ENCODE data around the gene ANO5. TPM values are rescaled to one million over a fixed set of nuclear protein-coding genes. Genes with fewer than 3 reads are reported as not detected.

Gene ANO5
- total and polyA plus RNA-seq, 2 of the 4 experiments (the other 2 are of a cell fraction): not detected

DNA sequence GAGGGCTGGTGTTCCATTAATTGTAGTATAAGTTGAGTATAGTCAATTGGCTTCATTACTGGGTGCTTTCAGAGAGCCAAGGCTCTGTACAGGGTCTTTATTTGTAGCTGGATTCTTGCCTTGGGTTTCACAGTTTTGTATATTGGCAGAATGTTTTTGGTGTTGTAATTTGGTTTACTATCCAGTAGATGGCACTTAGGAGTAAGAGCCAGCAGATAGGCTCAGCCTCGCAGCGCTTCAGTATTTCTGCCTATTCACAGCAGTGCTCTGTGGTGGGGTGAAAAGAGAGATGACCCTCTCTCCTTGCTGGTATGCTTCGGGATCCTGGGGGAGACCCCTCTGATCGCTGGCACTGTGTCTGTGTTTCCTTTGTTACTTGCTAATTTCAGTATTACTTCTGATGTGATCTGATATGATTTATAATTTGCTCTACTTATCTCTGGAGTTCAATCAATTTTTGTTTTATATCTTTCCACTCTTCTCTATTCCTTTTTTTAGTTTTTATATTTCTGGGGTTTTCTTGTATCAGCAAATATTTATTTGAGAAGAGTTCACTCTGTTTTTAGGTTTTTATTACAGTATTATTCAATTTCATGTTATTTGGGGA lies 52.2 kb downstream of the ANO5 start:
- WGBS, 2 experiments (ENCODE audit: extremely low coverage in 2 of 2, insufficient read length in 1 of 2): no CpG with 5 or more reads among the region's 4 CpGs
- dilution Hi-C loops (cut with HindIII; ENCODE audit: low sequenced_read_pairs, unreplicated experiment): no loop called here
- H2AFZ ChIP-seq (replicated peaks; ENCODE audit: low read length, poor library complexity): no peak overlapping the region
- no peaks in the 10 kb centered on the region for H3K9me3 ChIP-seq (ENCODE audit: control insufficient read depth, insufficient read depth, low read length)
- H3K56ac ChIP-seq (ENCODE audit: extremely low read depth, insufficient read depth, low read length): no peak overlapping the region
- H3K79me1 ChIP-seq (ENCODE audit: low read depth in 1 of 2, low read length in 2 of 2): no peaks in the 10 kb centered on the region
- CTCF ChIA-PET: interaction anchor here (0.6 to 1.2 kb wide), 3 partner anchors 10 to 311 kb away, joined by 3 to 8 read pairs (median 3); no protein-coding TSS in a partner anchor
- no peak overlapping the region for H2AK9ac ChIP-seq (replicated peaks; ENCODE audit: low read depth, low read length, poor library complexity)
- no peak overlapping the region for H3K4ac ChIP-seq (ENCODE audit: low read depth, low read length)
- peak; percentile 80 for ATAC-seq (ENCODE audit: low read depth)
- no peak overlapping the region for H3K23ac ChIP-seq (ENCODE audit: low read depth, low read length)
- no peaks in the 10 kb centered on the region for H3K36me3 ChIP-seq (ENCODE audit: control insufficient read depth, insufficient read depth, low read length)
- no peaks in the 10 kb centered on the region for H3K9me1 ChIP-seq (ENCODE audit: insufficient read depth, low read length)
- H3K4me1 ChIP-seq (ENCODE audit: control insufficient read depth, insufficient read depth, low read length): no peaks in the 10 kb centered on the region
- in situ Hi-C loops (cut with MboI; ENCODE audit: low sequenced_read_pairs): no loop called here
- TF ChIP-seq RCOR1 (IDR thresholded peaks at IDR 0.05; ENCODE audit: insufficient replicate concordance, low read length) (no peak), SMC3 (IDR thresholded peaks at IDR 0.05; ENCODE audit: low read depth, low read length) (peak; percentile 34), NFE2L2 (IDR thresholded peaks at IDR 0.05; ENCODE audit: low read depth, low read length) (no peak), RAD21 (IDR thresholded peaks at IDR 0.05; ENCODE audit: low read length) (peak; percentile 45)
- TF ChIP-seq, protein P1, sequence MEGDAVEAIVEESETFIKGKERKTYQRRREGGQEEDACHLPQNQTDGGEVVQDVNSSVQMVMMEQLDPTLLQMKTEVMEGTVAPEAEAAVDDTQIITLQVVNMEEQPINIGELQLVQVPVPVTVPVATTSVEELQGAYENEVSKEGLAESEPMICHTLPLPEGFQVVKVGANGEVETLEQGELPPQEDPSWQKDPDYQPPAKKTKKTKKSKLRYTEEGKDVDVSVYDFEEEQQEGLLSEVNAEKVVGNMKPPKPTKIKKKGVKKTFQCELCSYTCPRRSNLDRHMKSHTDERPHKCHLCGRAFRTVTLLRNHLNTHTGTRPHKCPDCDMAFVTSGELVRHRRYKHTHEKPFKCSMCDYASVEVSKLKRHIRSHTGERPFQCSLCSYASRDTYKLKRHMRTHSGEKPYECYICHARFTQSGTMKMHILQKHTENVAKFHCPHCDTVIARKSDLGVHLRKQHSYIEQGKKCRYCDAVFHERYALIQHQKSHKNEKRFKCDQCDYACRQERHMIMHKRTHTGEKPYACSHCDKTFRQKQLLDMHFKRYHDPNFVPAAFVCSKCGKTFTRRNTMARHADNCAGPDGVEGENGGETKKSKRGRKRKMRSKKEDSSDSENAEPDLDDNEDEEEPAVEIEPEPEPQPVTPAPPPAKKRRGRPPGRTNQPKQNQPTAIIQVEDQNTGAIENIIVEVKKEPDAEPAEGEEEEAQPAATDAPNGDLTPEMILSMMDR (conservative IDR thresholded peaks at IDR 0.05; ENCODE audit: low read depth, low read length): peak; percentile 60
- H3K4me2 ChIP-seq (ENCODE audit: low read depth, low read length): no peak overlapping the region
- no peaks in the 10 kb centered on the region for H3K27me3 ChIP-seq (ENCODE audit: control insufficient read depth, insufficient read depth, low read length)
- H3K9ac ChIP-seq (ENCODE audit: low read depth, low read length): no peak overlapping the region
- H4K8ac ChIP-seq (ENCODE audit: low read depth in 2 of 2, low read length in 2 of 2): no peak overlapping the region
- BruUV-seq (replicated peaks): no TSS peak
- no peak overlapping the region for H3K27ac ChIP-seq (ENCODE audit: insufficient read depth, low read length)
- H2BK20ac ChIP-seq (ENCODE audit: low read depth, low read length): no peak overlapping the region
- H4K91ac ChIP-seq (ENCODE audit: insufficient read depth, low read depth, low read length): no peak overlapping the region
- H3K4me3 ChIP-seq (ENCODE audit: insufficient read depth, low read depth, low read length): no peak overlapping the region
- no peak overlapping the region for H4K5ac ChIP-seq (ENCODE audit: low read depth, low read length)
- no peak overlapping the region for H2BK15ac ChIP-seq (ENCODE audit: low read depth, low read length)
- no peaks in the 10 kb centered on the region for H4K20me1 ChIP-seq (ENCODE audit: insufficient read depth, low read length)
- POLR2A ChIA-PET (ENCODE audit: unreplicated experiment): no interaction called here
- H2AK5ac ChIP-seq (ENCODE audit: low read depth, low read length): no peak overlapping the region
- no peak overlapping the region for H2BK5ac ChIP-seq (ENCODE audit: low read depth, low read length, poor library complexity, severe bottlenecking)
- no peak overlapping the region for H2BK120ac ChIP-seq (ENCODE audit: low read depth, low read length)
- H3K18ac ChIP-seq (ENCODE audit: low read depth, low read length): no peak overlapping the region
- intact Hi-C loops (cut with micrococcal nuclease): loop anchor here (1.0 to 5.0 kb wide), 3 partner anchors 59 to 1758 kb away; no protein-coding TSS in a partner anchor
- H3K14ac ChIP-seq (replicated peaks; ENCODE audit: low read depth, low read length): no peak overlapping the region
- peak; percentile 19 for DNase-seq

Data from IMR-90 (cell line).